ENCODE results near the gene PRR36. TPM values are rescaled to one million over a fixed set of nuclear protein-coding genes. Genes with fewer than 3 reads are reported as not detected.

Gene PRR36
- total RNA-seq, 4 donors from 2014 or later = not detected

DNA sequence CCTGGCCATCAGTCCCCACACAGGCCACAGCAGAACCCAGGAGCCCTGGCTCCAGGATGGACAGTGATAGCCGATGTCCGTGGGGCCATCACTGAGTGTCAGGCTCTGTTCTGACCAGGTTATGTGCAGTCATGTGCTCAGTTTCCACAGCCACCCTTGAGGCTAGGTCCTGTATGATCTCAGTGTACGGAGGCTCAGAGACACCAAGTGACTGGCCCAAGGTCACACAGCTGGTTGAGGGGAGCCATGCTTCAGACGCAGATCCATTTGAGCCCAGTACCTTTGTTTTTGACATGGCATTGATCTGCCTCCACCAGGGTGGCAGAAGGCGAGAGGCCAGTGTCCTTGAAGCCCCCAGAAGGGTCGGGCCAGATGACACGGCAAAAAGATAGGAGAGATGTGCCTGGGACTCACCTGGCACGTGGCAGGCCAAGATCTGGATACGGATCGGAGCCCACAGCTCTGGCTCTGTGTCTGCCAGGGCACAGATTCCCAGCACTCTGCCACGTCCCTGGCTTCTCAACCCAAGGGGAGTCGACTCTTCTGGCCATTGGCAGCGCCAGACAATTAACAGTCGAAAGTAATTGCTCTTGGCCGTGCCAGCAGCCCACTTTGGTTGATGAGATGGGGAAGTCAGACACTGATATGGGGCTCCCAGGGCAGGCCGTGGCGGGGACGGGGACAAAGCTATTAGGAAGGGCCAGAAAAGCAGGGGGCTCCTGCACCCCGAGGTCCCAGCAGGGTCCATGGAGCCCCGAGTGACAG is 28.6 kb downstream of the PRR36 start:
- Histone ChIP-seq H3K36me3 (no peaks in the 10 kb centered on the region), H3K4me1 (no peaks in the 10 kb centered on the region), H3K27ac (no peak overlapping the region), H3K4me3 (no peak overlapping the region), H3K27me3 (no peaks in the 10 kb centered on the region), H3K9me3 (no peaks in the 10 kb centered on the region)
- TF ChIP-seq POLR2A (IDR thresholded peaks at IDR 0.05) = no peak
- TF ChIP-seq, protein P1, sequence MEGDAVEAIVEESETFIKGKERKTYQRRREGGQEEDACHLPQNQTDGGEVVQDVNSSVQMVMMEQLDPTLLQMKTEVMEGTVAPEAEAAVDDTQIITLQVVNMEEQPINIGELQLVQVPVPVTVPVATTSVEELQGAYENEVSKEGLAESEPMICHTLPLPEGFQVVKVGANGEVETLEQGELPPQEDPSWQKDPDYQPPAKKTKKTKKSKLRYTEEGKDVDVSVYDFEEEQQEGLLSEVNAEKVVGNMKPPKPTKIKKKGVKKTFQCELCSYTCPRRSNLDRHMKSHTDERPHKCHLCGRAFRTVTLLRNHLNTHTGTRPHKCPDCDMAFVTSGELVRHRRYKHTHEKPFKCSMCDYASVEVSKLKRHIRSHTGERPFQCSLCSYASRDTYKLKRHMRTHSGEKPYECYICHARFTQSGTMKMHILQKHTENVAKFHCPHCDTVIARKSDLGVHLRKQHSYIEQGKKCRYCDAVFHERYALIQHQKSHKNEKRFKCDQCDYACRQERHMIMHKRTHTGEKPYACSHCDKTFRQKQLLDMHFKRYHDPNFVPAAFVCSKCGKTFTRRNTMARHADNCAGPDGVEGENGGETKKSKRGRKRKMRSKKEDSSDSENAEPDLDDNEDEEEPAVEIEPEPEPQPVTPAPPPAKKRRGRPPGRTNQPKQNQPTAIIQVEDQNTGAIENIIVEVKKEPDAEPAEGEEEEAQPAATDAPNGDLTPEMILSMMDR (IDR thresholded peaks at IDR 0.05) = no peak
- DNase-seq = peak in 1 of 3 donors; percentile 34

DNA sequence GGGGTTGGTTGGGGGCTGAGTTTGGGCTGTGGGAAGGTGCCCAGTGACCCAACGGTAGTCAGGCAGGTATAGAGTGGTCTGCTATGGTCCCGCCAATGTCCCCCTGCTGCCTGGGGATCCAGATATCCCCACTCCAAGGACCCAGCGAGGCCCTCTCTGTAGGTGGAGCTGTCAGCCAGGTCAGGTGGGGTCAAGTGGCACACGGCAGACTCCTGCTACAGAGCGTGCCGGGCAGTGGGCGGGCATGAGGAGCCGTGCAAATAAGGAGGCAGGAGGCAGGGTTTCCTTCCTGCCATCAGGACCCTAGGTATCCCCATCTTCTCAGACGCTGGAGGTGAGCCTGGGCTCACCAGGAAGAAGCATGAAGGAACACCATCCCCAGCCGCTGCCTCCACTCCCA is 29.2 kb downstream of the PRR36 start:
- Histone ChIP-seq H3K36me3 (no peaks in the 10 kb centered on the region), H3K4me1 (no peaks in the 10 kb centered on the region), H3K27ac (no peak overlapping the region), H3K4me3 (no peak overlapping the region), H3K9me3 (no peaks in the 10 kb centered on the region), H3K27me3 (no peaks in the 10 kb centered on the region)
- TF ChIP-seq POLR2A (IDR thresholded peaks at IDR 0.05) = no peak
- TF ChIP-seq, protein P1 (IDR thresholded peaks at IDR 0.05) = no peak
- no peak for DNase-seq

DNA sequence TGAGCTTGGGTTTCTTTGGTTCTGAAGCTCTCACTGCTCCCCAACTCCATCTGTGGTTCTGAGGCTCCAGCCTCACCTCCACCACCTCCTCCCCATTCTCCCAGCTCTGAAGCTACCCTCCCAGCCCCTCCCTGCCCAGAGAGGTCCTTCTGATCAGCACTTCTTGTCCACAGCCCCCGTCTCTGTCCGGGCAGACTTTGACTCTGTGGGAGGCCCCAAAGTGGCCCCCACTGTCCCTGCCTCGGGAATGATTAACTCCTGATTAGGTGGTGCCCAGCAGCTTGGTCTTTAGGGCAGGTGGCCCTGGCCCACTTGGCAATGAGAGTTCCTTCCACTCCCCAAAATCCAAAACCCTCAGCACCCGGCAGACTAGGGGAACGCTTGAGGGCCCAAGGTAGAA is 29.8 kb downstream of the PRR36 start:
- Histone ChIP-seq H3K36me3 (no peaks in the 10 kb centered on the region), H3K27me3 (no peaks in the 10 kb centered on the region), H3K27ac (no peak overlapping the region), H3K4me1 (no peaks in the 10 kb centered on the region), H3K9me3 (no peaks in the 10 kb centered on the region), H3K4me3 (no peak overlapping the region)
- no peak for TF ChIP-seq POLR2A (IDR thresholded peaks at IDR 0.05)
- TF ChIP-seq, protein P1 (IDR thresholded peaks at IDR 0.05) = no peak
- DNase-seq = no peak

DNA sequence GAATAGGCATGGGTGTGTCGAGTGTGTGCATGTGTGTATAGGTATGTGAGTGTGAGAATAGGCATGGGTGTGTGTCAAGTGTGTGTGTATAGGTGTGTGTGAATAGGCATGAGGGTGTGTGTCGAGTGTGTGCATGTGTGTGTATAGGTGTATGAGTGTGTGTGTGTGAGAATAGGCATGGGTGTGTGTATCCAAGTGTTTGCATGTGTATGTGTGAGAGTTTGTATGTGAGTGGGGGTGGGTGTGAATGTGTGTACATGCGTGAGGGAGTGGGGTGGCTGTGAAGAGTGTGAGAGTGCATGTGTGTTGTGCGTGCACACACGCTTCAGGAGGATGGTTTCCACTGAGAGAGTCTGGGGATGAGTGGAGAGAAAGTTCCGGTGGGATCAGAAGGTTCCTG is 30.7 kb downstream of the PRR36 start:
- H3K36me3 ChIP-seq = no peaks in the 10 kb centered on the region
- no peaks in the 10 kb centered on the region for H3K9me3 ChIP-seq
- H3K4me1 ChIP-seq = no peaks in the 10 kb centered on the region
- H3K4me3 ChIP-seq = no peak overlapping the region
- TF ChIP-seq POLR2A (IDR thresholded peaks at IDR 0.05) = no peak
- no peaks in the 10 kb centered on the region for H3K27me3 ChIP-seq
- DNase-seq = no peak
- no peak overlapping the region for H3K27ac ChIP-seq

DNA sequence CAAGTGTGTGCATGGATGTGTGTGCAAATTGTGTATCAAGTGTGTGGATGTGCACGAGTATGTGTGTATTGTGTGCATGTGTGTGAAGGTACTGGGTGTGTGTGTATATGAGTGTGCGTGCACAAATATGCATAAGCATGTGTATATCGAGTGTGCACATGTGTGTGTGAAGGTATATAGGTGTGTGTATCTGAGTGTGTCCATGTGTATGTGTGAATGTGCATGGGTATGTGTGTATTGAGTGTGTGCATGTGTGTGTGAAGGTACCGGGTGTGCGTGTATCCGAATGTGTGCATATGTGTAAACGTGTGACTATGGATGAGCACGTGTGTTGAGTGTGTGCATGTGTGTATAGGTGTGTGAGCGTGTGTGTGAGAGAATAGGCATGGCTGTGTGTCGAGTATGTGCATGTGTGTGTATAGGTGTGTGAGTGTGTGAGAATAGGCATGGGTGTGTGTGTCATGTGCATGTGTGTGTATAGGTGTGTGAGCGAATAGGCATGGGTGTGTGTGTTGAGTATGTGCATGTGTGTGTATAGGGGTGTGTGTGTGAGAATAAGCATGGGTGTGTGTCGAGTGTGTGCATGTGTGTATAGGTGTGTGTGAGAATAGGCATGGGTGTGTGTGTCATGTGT is 31.4 kb downstream of the PRR36 start:
- Histone ChIP-seq H3K4me1 (no peaks in the 10 kb centered on the region), H3K27ac (no peak overlapping the region), H3K9me3 (no peaks in the 10 kb centered on the region), H3K4me3 (no peak overlapping the region), H3K27me3 (no peaks in the 10 kb centered on the region), H3K36me3 (no peaks in the 10 kb centered on the region)
- DNase-seq = no peak
- TF ChIP-seq, protein P1 (IDR thresholded peaks at IDR 0.05) = no peak
- TF ChIP-seq POLR2A (IDR thresholded peaks at IDR 0.05) = no peak

Data from Peyer's patch (tissue), 4 donors.